ENCODE results near the gene RPS2.
"Not testable (repeated sequence)": the region's sequence is repeated elsewhere in the genome, so short reads cannot be mapped to it uniquely, and the experiment has no call there.

Gene RPS2

GRCh38 chr16:1960665-1961630, 3.7 kb downstream of the RPS2 start:
- Histone ChIP-seq H3K4me1 (peaks cover 10% of the 10 kb centered on the region), H3K36me3 (ENCODE audit: control insufficient read depth, insufficient read depth, low read length) (no peaks in the 10 kb centered on the region), H3K27me3 (ENCODE audit: control insufficient read depth, insufficient read depth, low read length) (no peaks in the 10 kb centered on the region), H3K4me3 (ENCODE audit: low read depth, low read length) (peak overlapping the region; percentile 91), H3K79me2 (no peaks in the 10 kb centered on the region), H3K4me2 (ENCODE audit: low read length) (peak overlapping the region; percentile 75), H3K27ac (no peak overlapping the region), H2AFZ (no peak overlapping the region), H3K9ac (no peak overlapping the region), H3K9me3 (ENCODE audit: control insufficient read depth, low read length) (no peaks in the 10 kb centered on the region)
- TF ChIP-seq CTCF (IDR thresholded peaks at IDR 0.05) = no peak

- peak within 1 kb of the TSS; percentile 92 for H2AFZ ChIP-seq
- H3K27me3 ChIP-seq (ENCODE audit: control insufficient read depth, insufficient read depth, low read length) = no peaks in the 10 kb centered on the region
- peak within 1 kb of the TSS; percentile 91 for H3K4me3 ChIP-seq (ENCODE audit: low read depth, low read length)
- no peaks in the 10 kb centered on the region for H3K36me3 ChIP-seq (ENCODE audit: control insufficient read depth, insufficient read depth, low read length)
- H3K27ac ChIP-seq = peak within 1 kb of the TSS; percentile 75
- peak within 1 kb of the TSS; percentile 75 for H3K4me2 ChIP-seq (ENCODE audit: low read length)
- peak; percentile 82 for TF ChIP-seq CTCF (IDR thresholded peaks at IDR 0.05)
- H3K9ac ChIP-seq = peak within 1 kb of the TSS; percentile 64
- H3K9me3 ChIP-seq (ENCODE audit: control insufficient read depth, low read length) = no peaks in the 10 kb centered on the region
- H3K4me1 ChIP-seq = peaks cover 10% of the 10 kb centered on the region
- no peaks in the 10 kb centered on the region for H3K79me2 ChIP-seq
Measured at GRCh38 chr16:1959269-1960039, 5.2 kb downstream of the RPS2 start, which contains the start of gene NDUFB10. Gene NDUFB10, plus strand, starts transcription at chr16:1959538. Its CDS starts 87 bp downstream, at chr16:1959625.

- Histone ChIP-seq H2AFZ (peak overlapping the region; percentile 92), H3K4me2 (ENCODE audit: low read length) (peak overlapping the region; percentile 74), H3K4me1 (peaks cover 10% of the 10 kb centered on the region), H3K27me3 (ENCODE audit: control insufficient read depth, insufficient read depth, low read length) (no peaks in the 10 kb centered on the region), H3K79me2 (no peaks in the 10 kb centered on the region), H3K36me3 (ENCODE audit: control insufficient read depth, insufficient read depth, low read length) (no peaks in the 10 kb centered on the region), H3K9me3 (ENCODE audit: control insufficient read depth, low read length) (no peaks in the 10 kb centered on the region), H3K27ac (peak overlapping the region; percentile 75), H3K9ac (no peak overlapping the region), H3K4me3 (ENCODE audit: low read depth, low read length) (peak overlapping the region; percentile 91)
- TF ChIP-seq CTCF (IDR thresholded peaks at IDR 0.05) = no peak
Measured at GRCh38 chr16:1958715-1959268, 5.8 kb downstream of the RPS2 start.

GRCh38 chr16:1958143-1958491, 6.5 kb downstream of the RPS2 start:
- H3K27ac ChIP-seq; H2AFZ ChIP-seq; H3K79me2 ChIP-seq; H3K4me3 ChIP-seq (ENCODE audit: low read depth, low read length); H3K4me2 ChIP-seq (ENCODE audit: low read length); H3K9ac ChIP-seq; H3K27me3 ChIP-seq (ENCODE audit: control insufficient read depth, insufficient read depth, low read length); H3K4me1 ChIP-seq; H3K9me3 ChIP-seq (ENCODE audit: control insufficient read depth, low read length); H3K36me3 ChIP-seq (ENCODE audit: control insufficient read depth, insufficient read depth, low read length): not testable (repeated sequence)

GRCh38 chr16:1957434-1958142, 7.0 kb downstream of the RPS2 start:
- not testable (repeated sequence) for H3K9me3 ChIP-seq (ENCODE audit: control insufficient read depth, low read length); H3K27ac ChIP-seq; H2AFZ ChIP-seq; H3K4me3 ChIP-seq (ENCODE audit: low read depth, low read length); H3K36me3 ChIP-seq (ENCODE audit: control insufficient read depth, insufficient read depth, low read length); H3K4me1 ChIP-seq; H3K9ac ChIP-seq; H3K4me2 ChIP-seq (ENCODE audit: low read length); H3K27me3 ChIP-seq (ENCODE audit: control insufficient read depth, insufficient read depth, low read length); H3K79me2 ChIP-seq
